Endothelial cell of umbilical vein (primary cell): ENCODE results near the gene USE1. TPM values are rescaled to one million over a fixed set of nuclear protein-coding genes. Genes with fewer than 3 reads are reported as not detected.

ENCODE experiments used
- BruUV-seq: library from RNA; stranded (reverse); fragments of 400-500 nt; replicated peaks from 2 replicates; lab custom pipeline; 2021; lab: Mats Ljungman, UMichigan
- CTCF ChIA-PET: fragments of 300-600, 350-600 bp; sonication (Branson Sonifier 250); formaldehyde crosslinking; loops from one replicate; lab custom pipeline; 2021; ENCODE audit warnings: antibody characterized with exemption, inconsistent platforms; lab: Charles Lee
- POLR2A ChIA-PET: fragments of 300-600, 350-600 bp; sonication (Branson Sonifier 250); formaldehyde crosslinking; loops from one replicate; lab custom pipeline; 2021; ENCODE audit warnings: antibody characterized with exemption, inconsistent platforms; lab: Charles Lee
- DNase-seq: peaks from one replicate; pipeline ENCODE4 v3.0.0-alpha.2; 2011; ENCODE audit warnings: low read depth, low spot score
- FAIRE-seq: peaks from 2 replicates; lab custom pipeline; 2011; peaks lifted over from hg19 to GRCh38; lab: Jason Lieb, UNC
- H2AFZ ChIP-seq: 2 replicates; pipeline ENCODE4 v1.6.0; 2012; ENCODE audit warnings: low read depth, low read length, control low read depth, inconsistent platforms
- H3K27ac ChIP-seq: 2 replicates; pipeline ENCODE4 v1.5.1; 2011; ENCODE audit warnings: low read depth, mild to moderate bottlenecking, control low read depth, low read length, moderate library complexity; ENCODE audit not compliant: insufficient read depth
- H3K27me3 ChIP-seq, 2 experiments: 2 replicates each; pipeline versions ENCODE4 v1.6.0 to v1.6.1; 2011; ENCODE audit warnings: low read length in 2 of 2, mixed read lengths in 1 of 2; ENCODE audit not compliant: control insufficient read depth in 2 of 2, insufficient read depth in 2 of 2
- H3K36me3 ChIP-seq, 2 experiments: 2 replicates in 1 of 2; 3 replicates in 1 of 2; pipeline ENCODE4 v1.5.1; 2011; ENCODE audit warnings: low read length in 2 of 2, mild to moderate bottlenecking in 1 of 2, moderate library complexity in 1 of 2; ENCODE audit not compliant: control insufficient read depth in 2 of 2, insufficient read depth in 2 of 2; ENCODE audit errors: extremely low read depth in 1 of 2
- H3K4me1 ChIP-seq: 3 replicates; pipeline ENCODE4 v1.5.1; 2011; ENCODE audit warnings: mild to moderate bottlenecking, low read length; ENCODE audit not compliant: control insufficient read depth, insufficient read depth; ENCODE audit errors: extremely low read depth
- H3K4me2 ChIP-seq: 2 replicates; pipeline ENCODE4 v1.6.1; 2011; ENCODE audit warnings: low read length, control low read depth, mixed read lengths; ENCODE audit not compliant: insufficient read depth
- H3K4me3 ChIP-seq, 3 experiments: fragments of 200-600 bp in 1 of 3; sonication (generic), shearing (Covaris generic) in 1 of 3; replicated peaks in 1 of 3; 2 replicates each; pipeline ENCODE4 v1.5.1; 2011 to 2016; ENCODE audit warnings: control low read depth in 3 of 3, low read length in 3 of 3, mild to moderate bottlenecking in 2 of 3, inconsistent platforms in 1 of 3, low read depth in 1 of 3, moderate library complexity in 1 of 3; ENCODE audit not compliant: insufficient read depth in 1 of 3
- H3K79me2 ChIP-seq: 2 replicates; pipeline ENCODE4 v1.6.0; 2012; ENCODE audit warnings: low read length, inconsistent platforms; ENCODE audit not compliant: control insufficient read depth, insufficient read depth
- H3K9ac ChIP-seq: replicated peaks from 2 replicates; pipeline ENCODE3; 2011; ENCODE audit warnings: low read length, control low read depth; ENCODE audit not compliant: insufficient read depth; ENCODE audit errors: extremely low read depth
- H3K9me1 ChIP-seq: replicated peaks from 3 replicates; pipeline ENCODE4 v1.6.0; 2011; ENCODE audit warnings: mild to moderate bottlenecking, low read length; ENCODE audit not compliant: control insufficient read depth, insufficient read depth; ENCODE audit errors: extremely low read depth
- H3K9me3 ChIP-seq: replicated peaks from 2 replicates; pipeline ENCODE4 v1.5.1; 2012; ENCODE audit warnings: low read length, inconsistent platforms; ENCODE audit not compliant: control insufficient read depth, insufficient read depth
- H4K20me1 ChIP-seq: replicated peaks from 2 replicates; pipeline ENCODE3; 2011; ENCODE audit warnings: mild to moderate bottlenecking, low read length; ENCODE audit not compliant: control insufficient read depth, insufficient read depth; ENCODE audit errors: extremely low read depth
- EZH2 ChIP-seq: IDR thresholded peaks from 2 replicates; pipeline ENCODE4 v1.6.1; 2012; ENCODE audit warnings: borderline replicate concordance, low read depth, mild to moderate bottlenecking, moderate library complexity, low read length, inconsistent platforms; ENCODE audit not compliant: severe bottlenecking
- FOS ChIP-seq: IDR thresholded peaks from 2 replicates; pipeline ENCODE4 v1.6.1; 2011; ENCODE audit warnings: mild to moderate bottlenecking, low read length, moderate library complexity, borderline replicate concordance; ENCODE audit not compliant: insufficient read depth
- GATA2 ChIP-seq: IDR thresholded peaks from 2 replicates; pipeline ENCODE4 v1.7.0; 2011; ENCODE audit warnings: low read depth, mild to moderate bottlenecking, moderate library complexity, mixed read lengths, low read length; ENCODE audit not compliant: insufficient read length, insufficient read depth
- JUN ChIP-seq: IDR thresholded peaks from 2 replicates; pipeline ENCODE4 v1.6.1; 2011; ENCODE audit warnings: borderline replicate concordance, low read depth; ENCODE audit not compliant: insufficient read length, insufficient read depth
- MAX ChIP-seq: IDR thresholded peaks from 2 replicates; pipeline ENCODE4 v1.6.1; 2011; ENCODE audit not compliant: insufficient read depth, insufficient read length
- MYC ChIP-seq: IDR thresholded peaks from one replicate; pipeline ENCODE4 v1.6.1; 2011; ENCODE audit warnings: mild to moderate bottlenecking, low read depth, low read length
- POLR2A ChIP-seq: IDR thresholded peaks from 2 replicates; pipeline ENCODE4 v1.6.1; 2012; ENCODE audit warnings: low read depth, mild to moderate bottlenecking, control low read depth, low read length
- POLR2AphosphoS5 ChIP-seq: IDR thresholded peaks from 2 replicates; pipeline ENCODE4 v1.6.1; 2012; ENCODE audit warnings: low read depth, mild to moderate bottlenecking, control low read depth, low read length, moderate library complexity; ENCODE audit not compliant: insufficient read depth
- dilution Hi-C: fragments of 300-500 bp; cut with MboI; formaldehyde crosslinking; loops from one replicate; pipeline ENCODE4 v1.15.0; 2019; ENCODE audit warnings: low sequenced_read_pairs; ENCODE audit not compliant: extremely low pct_ligation_motif_present
- intact Hi-C: fragments of 100-400 bp; cut with micrococcal nuclease; formaldehyde crosslinking; loops from one replicate; pipeline ENCODE4 v1.10.0; 2022
- polyA plus RNA-seq, 4 experiments: library from polyadenylated mRNA; depleted of rRNA in 3 of 4; stranded (reverse) in 3 of 4; unstranded in 1 of 4; fragments of >200 nt; gene quantifications; 2 replicates each; pipeline versions ENCODE4 v1.2.1 to v1.2.3, GENCODE V29; 2011 to 2012; ENCODE audit warnings: missing spikeins in 1 of 4
- total RNA-seq: library from RNA; stranded (reverse); gene quantifications from 2 replicates; pipeline ENCODE4 v1.2.3, GENCODE V29; 2021
- TF ChIP-seq, protein P1 (sequence below), 2 donors: IDR thresholded peaks; 1 replicate in 1 of 2; 2 replicates in 1 of 2; pipeline ENCODE4 v1.5.1; 2011; ENCODE audit warnings: low read length in 2 of 2, mild to moderate bottlenecking in 2 of 2, moderate library complexity in 2 of 2, control low read depth in 1 of 2, inconsistent platforms in 1 of 2, low read depth in 1 of 2; ENCODE audit not compliant: insufficient read depth in 1 of 2; ENCODE audit errors: extremely low read depth in 1 of 2

USE1 gene
- total and polyA plus RNA-seq, 2 donors (not counting 3 experiments of a cell fraction or from before 2014, with no cell fraction given), result 21.3 to 27.6 TPM

DNA sequence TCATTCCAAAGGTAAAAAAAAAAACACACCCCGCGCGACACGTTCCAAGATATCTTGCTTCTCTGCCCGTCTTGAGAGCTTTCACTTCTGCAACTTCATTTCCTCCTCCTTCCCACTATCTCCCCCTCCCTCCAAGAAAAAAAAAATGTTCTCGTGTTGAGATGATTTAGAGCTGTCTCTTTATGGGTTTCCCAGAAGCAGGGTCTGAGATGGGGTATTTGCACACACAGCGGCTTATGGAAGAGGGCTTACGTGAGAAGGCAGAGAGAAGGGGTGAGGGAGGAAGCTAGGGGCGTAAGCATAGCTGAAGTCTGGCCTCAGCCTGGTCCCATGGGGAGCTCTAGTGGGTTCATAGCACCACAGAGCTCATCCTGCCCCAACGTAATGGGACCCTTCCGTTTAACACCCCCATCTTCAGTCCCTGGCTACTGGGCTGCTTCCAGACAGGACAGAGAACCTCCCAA, 31.3 kb upstream of the USE1 start:
- Histone ChIP-seq H2AFZ (no peak overlapping the region), H3K9ac (no peak overlapping the region), H3K36me3 (peaks cover 10 to 43% of the 10 kb centered on the region in 2 experiments), H3K4me1 (no peaks in the 10 kb centered on the region), H3K79me2 (no peaks in the 10 kb centered on the region), H3K27me3 (no peaks in the 10 kb centered on the region), H3K9me1 (no peaks in the 10 kb centered on the region), H3K27ac (no peak overlapping the region), H3K4me2 (no peak overlapping the region), H3K9me3 (no peaks in the 10 kb centered on the region), H3K4me3 (no peak overlapping the region), H4K20me1 (no peaks in the 10 kb centered on the region)
- TF ChIP-seq JUN (no peak), FOS (no peak), GATA2 (no peak), MAX (no peak), EZH2 (no peak), MYC (no peak), POLR2A (no peak), POLR2AphosphoS5 (no peak)
- TF ChIP-seq, protein P1, sequence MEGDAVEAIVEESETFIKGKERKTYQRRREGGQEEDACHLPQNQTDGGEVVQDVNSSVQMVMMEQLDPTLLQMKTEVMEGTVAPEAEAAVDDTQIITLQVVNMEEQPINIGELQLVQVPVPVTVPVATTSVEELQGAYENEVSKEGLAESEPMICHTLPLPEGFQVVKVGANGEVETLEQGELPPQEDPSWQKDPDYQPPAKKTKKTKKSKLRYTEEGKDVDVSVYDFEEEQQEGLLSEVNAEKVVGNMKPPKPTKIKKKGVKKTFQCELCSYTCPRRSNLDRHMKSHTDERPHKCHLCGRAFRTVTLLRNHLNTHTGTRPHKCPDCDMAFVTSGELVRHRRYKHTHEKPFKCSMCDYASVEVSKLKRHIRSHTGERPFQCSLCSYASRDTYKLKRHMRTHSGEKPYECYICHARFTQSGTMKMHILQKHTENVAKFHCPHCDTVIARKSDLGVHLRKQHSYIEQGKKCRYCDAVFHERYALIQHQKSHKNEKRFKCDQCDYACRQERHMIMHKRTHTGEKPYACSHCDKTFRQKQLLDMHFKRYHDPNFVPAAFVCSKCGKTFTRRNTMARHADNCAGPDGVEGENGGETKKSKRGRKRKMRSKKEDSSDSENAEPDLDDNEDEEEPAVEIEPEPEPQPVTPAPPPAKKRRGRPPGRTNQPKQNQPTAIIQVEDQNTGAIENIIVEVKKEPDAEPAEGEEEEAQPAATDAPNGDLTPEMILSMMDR (IDR thresholded peaks at IDR 0.05; ENCODE audit: extremely low read depth in 1 of 2, insufficient read depth in 1 of 2, low read depth in 1 of 2, low read length in 2 of 2), result no peak
- CTCF ChIA-PET, result no interaction called here
- BruUV-seq, result no TSS peak
- DNase-seq (no peak), FAIRE-seq (no peak)
- POLR2A ChIA-PET, result no interaction called here
- intact Hi-C loops (no loop called here), dilution Hi-C loops (no loop called here)
